Transverse colon (tissue), 4 donors: ENCODE measurements around the gene BUD13.

ENCODE experiments used
- CTCF ChIP-seq, 5 experiments: fragments of 200-600 bp in 3 of 5; fragments of 450-650 bp in 2 of 5; sonication (generic) in 3 of 5; IDR thresholded peaks; 1 replicate in 2 of 5; 2 replicates in 3 of 5; pipeline ENCODE4 v1.5.1; 2016 to 2017; ENCODE audit warnings: antibody characterized with exemption in 5 of 5, inconsistent platforms in 3 of 5, mild to moderate bottlenecking in 2 of 5, moderate library complexity in 1 of 5
- POLR2AphosphoS5 ChIP-seq, 3 donors: sonication (generic); formaldehyde crosslinking; IDR thresholded peaks; one replicate each; pipeline ENCODE4 v1.6.1; 2016; ENCODE audit warnings: antibody characterized with exemption in 3 of 3

- no peak for TF ChIP-seq CTCF (IDR thresholded peaks at IDR 0.05)
- TF ChIP-seq POLR2AphosphoS5 (IDR thresholded peaks at IDR 0.05), result no peak
These were observed 19.5 kb upstream of the BUD13 start for GRCh38 chr11:116792144-116792868.
